SKM-1 (cell line): ENCODE results near the gene CCDC157.

Experiments used
- DNase-seq: peaks from one replicate; lab custom pipeline; 2025; ENCODE audit not compliant: unreplicated experiment; lab: John Stamatoyannopoulos, UW

Gene CCDC157

GRCh38 chr22:30356449-30357235 is at the start of gene CCDC157, which contains the start of gene SF3A1:
Gene CCDC157 (plus strand): TSS chr22:30357007. CDS start chr22:30366001, 8,994 bp downstream.
Gene SF3A1 (minus strand): TSS chr22:30356894. CDS start chr22:30356792, 102 bp downstream.
- DNase-seq: peak; percentile 73

- no peak for DNase-seq
These were observed 49.7 kb upstream of the CCDC157 start for GRCh38 chr22:30307041-30307574.

DNA sequence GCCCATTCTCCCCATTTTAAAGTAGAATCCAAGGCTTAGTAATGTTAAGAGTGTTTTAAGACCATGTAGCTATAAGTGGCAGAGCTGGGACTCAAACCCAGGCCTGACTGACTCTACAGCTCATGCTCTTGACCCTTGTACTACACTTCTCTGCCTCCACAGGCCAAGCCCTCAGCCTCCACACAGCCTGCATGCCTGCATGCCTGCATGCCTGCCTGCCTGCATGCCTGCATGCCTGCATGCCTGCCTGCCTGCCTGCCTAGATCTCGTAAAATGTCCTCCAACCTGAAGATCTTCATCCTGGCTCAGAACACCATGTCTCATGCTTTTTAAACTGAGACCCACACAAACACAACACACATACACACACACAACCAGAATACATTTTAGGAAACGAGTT is 48.7 kb upstream of the CCDC157 start:
- no peak for DNase-seq

DNA sequence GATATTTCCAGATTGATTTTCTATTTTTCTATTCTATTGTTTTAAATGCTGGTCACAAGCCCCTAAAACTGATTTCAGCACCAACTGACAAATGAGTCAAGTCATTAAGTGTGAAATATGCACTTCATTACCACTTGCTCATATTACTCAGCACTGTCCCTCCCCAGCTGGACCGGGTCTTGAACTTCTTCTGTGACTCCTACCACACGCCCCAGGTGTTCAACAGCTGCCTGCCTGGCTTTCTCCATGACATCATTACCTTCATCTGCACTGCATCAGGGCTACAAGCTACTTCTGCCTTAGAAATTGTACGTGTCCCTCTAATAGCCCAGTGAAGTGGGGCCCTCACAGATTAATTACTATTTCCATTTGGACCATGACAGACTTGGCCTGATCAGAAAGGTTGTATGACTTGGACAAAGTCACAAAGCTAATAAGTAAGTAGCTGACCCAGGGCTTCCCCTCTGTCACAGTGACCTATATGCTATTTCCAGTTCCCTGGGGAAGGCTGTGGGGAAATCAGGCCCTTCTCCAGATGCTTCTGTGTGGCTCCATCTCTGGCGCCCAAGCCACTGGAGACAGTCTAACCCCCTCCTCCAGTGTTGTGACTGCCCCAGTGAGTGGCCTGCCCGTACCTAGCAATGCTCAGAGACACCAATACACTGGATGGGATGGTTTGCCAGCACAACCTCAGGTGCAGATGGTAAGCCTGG is 48.1 kb upstream of the CCDC157 start:
- no peak for DNase-seq

DNA sequence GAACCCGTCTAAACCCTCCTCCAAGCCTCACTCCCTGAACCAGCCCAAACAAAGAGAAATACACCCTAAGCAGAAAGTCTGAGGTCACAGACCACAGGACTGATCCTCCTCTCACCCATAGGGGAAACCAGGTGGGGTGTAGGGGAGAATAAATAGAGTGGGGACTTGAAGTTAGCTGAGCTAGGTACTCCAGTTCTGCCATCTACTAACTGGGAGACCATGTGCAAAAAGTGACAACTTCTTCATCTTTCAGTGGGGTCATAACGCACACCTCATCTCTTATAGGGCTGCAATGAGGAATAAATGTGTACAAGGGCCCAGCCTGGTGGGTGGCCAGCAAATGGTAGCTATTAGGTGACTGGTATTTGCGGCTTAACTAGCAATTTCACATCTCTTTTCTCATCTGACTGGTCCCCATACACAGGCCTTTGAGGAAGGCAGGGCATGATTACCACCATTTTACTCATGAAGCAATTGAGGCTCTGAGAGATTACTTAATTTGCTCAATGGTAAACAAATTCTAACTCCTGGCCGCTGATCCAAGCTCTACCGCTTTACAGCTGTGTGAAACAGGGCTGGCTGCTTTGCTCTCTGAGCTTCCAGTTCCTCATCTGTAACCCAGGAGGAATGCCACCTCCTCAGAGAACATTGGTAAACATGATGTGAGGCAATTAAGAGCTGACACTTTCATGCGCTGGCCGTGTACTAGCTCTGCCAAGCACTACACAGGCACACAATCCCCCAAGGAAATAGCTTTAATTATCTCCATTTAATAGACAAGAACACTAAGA is 46.7 kb upstream of the CCDC157 start:
- DNase-seq: peak; percentile 51

DNA sequence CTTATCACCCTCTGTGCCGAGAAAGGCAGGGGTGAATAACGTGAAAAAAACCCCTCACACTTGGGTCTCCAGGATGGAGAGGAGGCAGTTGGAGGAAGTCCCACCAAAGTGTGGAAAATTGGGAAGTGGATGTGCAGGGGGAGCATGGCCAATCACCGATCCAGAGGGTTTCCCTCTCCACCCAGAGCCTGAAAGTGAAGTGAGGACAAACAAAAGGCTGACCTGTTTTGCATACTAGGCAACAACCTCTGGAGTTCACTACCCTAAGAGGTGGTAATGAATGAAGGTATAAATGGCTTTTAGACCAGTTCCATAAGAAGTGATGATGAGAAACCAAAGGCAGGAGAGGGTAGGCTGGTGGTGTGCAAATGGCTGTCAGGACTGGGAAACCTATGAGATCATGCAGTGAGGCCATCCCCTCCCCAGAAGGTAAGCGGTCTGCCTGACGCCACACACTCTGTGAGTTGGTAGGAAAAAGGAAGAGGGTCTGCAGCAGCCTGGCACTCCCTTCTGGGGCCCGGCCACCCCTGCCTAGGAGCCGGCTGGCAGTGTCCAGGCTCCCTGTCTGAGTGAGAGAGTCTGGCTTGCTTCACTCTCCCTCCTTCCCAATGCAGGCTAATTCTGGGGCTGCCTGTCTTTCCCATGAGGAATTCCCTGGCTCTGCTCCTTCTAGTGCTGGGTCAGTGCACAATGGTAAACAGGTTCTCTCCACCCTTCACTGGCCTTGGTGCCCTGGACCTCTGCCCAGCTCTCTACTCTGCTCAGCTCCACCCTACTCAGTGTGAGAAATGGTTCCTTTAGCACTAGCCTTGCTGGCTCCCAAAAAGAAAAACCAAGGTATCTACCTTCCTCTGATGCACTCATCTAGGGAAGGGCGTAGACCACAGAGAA is 45.7 kb upstream of the CCDC157 start:
- no peak for DNase-seq

GRCh38 chr22:30312053-30312452 is 44.8 kb upstream of the CCDC157 start:
- no peak for DNase-seq

DNA sequence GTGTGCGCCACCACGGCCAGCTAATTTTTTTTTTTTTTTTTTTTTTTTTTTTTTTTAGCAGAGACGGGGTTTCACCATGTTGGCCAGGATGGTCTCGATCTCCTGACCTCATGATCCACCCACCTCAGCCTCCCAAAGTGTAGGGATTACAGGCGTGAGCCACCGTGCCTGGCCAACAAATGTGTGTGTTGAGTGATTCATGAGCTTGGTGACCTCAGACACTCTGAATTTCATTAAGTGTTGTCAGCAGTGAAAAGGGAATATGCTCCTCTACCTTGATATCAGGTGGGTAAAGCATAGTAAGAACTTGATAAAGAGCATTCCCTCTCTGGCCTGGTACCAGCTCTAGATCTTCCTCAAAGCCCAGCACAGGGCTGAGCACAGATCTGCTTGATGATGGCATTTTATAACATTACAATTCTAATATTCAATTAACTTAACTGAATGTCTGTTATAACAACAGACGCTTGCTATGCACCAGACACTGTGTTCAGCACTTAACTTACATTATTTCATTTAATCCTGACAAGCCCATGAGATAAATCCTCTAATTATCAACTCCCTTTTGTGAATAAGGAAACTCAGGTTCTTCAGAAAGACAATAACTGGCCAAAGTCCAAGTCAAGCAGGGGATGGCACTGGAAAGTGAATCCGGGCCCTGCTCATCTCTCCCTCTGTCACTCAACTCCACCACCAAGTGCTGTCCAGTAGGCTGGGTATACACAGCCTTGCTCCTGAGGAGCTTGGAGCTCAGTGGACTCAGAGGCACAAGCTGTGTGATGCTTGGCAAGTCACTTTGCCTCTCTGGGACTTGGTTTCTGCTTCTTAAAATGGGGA is 43.1 kb upstream of the CCDC157 start:
- no peak for DNase-seq

DNA sequence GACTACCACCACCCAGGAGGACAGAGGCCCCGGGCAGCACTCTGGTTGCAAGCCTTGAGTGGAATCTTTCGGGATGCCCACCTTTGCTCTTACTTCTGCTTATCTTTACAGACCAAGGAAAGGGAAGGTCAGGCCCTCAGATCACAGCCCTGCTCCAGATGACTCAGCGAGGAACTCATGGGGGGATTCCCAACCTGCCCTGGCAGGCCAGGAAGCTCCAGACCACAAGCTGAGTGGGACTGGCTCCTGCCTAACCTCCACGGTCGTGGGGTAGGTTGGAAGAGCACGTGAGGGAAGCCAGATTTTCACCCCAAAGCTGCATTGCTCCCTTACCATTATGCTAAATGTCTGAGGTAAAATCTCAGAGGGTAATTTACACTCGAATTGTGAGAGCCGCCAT is 41.9 kb upstream of the CCDC157 start:
- no peak for DNase-seq

DNA sequence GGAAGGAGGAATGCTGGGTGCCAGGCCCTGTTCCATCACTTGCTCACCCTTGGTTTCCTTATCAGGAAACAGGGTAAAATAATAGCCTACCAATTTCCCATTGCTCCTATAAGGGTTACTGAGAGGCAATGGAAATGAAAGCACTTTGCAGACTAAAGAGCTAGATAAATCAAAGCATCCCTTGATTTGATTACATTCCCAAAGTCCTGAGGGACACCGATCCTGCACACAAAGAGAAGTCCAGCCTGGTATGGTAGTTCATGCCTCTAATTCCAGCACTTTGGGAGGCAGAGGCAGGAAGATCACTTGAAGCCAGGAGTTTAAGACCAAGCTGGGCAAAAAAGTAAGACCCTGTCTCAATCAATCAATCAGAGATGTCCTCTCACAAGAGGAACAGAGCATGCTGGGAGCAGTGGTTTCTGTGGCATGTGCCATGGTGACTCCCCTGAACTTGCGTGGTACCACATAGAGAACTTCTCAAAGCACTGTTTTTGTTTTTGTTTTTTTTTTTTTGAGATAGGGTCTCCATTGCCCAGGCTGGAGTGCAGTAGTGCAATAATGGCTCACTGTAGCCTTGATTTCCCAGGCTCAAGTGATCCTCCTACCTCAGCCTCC is 40.7 kb upstream of the CCDC157 start:
- no peak for DNase-seq

DNA sequence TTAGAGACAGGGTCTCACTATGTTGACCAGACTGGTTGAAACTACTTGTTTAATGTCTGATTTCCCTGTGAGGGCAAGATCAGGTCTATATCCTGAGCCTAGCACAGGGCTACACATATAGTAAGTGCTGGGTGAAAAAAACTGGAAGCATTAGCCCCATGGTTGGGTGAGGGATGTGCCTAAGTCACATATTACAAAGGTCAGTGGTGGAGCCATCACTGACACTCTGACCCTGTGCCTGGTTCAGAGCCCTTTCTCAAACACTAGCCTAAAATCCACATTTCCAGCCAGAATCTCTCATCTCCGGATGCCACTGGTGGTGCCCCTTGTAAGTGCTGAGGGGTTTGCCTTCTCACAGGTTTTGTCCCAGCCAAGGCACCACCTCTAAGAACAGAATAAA is 39.0 kb upstream of the CCDC157 start:
- DNase-seq: no peak

DNA sequence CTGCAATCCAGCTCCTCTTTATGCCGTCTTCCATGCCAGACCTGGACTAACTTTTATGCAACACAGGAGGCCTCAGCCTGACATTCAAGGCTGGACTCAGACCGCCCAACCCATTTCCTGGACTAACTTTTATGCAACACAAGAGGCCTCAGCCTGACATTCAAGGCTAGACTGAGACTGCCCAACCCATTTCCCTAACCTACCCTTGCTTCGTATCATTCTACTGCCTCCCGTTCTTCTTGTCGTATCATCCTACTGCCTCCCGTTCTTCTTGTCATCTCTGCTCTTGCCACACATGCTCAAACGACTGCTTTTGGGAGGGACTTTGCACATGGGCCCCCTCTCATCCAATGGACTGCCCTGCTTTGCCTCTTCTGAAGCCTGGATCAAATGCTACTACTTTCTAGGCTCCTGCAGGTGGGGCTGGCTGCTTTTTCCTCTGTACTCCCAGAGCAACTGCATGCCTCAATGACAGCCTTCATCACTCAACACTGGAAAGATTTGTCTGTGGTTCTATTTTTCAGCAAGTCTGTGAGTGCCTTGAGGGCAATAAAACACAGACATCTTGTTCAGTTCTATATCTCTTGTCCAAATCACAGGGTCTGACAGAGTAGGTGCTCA is 37.9 kb upstream of the CCDC157 start:
- no peak for DNase-seq

DNA sequence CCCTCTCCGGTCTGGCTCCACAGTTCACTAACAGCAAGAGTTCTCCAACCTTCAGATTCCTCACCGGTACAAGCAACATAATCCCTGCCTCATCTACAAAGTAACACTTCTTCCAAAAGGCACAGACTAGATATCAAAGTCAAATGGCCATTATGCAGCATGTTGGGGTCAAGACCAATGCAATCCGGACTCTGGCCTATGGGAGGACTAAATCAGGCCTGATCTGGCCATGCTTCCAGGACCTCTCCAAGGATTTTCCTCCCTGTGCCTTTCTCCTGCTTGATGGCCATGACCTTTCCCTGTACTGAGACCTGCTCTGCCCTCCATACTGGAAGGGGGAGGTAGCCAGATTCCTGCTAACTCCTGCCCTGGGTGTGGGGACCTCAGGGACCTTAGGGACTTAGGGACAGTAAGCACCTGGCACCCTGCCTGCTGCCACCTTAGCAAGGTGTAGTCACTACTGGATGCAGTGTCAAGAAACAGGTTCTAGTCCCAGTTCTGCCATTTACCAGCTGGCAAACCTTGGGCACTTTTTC is 36.7 kb upstream of the CCDC157 start:
- no peak for DNase-seq

DNA sequence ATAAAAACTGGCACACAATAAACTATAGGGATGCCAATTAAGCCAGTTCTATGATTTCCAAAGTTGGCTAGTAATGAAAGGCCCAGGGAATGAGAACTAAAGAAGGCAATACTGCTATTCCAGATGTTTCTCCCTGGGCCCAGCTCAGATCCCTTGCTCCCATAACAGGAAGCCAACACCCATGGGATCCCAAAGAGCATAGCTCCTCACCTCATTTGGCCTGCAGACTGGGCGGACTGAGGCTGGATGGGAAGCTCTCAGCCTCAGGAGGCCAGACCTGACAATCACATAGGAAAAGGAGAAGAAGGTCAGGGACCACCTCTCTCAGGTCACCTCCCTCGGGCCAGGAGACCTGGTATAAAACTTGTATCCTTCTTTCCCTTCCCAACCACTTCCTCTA is 35.3 kb upstream of the CCDC157 start:
- no peak for DNase-seq

DNA sequence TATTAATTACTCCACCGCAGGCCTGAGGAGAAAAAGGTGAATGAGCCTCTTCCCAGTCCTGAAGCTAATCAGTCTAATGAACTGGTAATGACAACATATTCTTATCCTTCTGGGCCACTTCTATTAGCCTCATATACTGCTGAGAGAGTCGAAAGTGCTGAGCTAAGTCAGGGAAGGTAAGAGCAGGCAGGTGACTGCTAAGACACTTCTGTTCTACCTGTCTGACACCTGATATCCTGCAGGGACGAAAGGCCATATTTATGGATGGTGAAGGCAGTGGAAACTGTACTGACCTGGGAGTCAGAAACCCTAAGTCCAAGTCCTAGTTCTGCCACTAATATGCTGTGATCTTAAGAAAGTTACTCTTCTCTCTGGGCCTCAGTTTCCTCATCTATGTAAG is 33.6 kb upstream of the CCDC157 start:
- DNase-seq: no peak

GRCh38 chr22:30324014-30324730 is 32.6 kb upstream of the CCDC157 start:
- DNase-seq: no peak

GRCh38 chr22:30325065-30325720 is 31.6 kb upstream of the CCDC157 start:
- no peak for DNase-seq
